Choroid plexus epithelial cell (primary cell): ENCODE measurements around the gene SMAD5.

Experiments used
- DNase-seq: peaks from one replicate; pipeline ENCODE4 v3.0.0-alpha.2; 2010; ENCODE audit warnings: low read depth
- H3K4me3 ChIP-seq: 2 replicates; pipeline ENCODE4 v1.5.1; 2011; ENCODE audit warnings: low read depth, mild to moderate bottlenecking, control low read depth, low read length, moderate library complexity
- TF ChIP-seq, protein P1 (sequence below): conservative IDR thresholded peaks from 2 replicates; pipeline ENCODE4 v1.5.1; 2011; ENCODE audit warnings: low read depth, mild to moderate bottlenecking, control low read depth, inconsistent platforms, low read length, moderate library complexity

Gene SMAD5

DNA sequence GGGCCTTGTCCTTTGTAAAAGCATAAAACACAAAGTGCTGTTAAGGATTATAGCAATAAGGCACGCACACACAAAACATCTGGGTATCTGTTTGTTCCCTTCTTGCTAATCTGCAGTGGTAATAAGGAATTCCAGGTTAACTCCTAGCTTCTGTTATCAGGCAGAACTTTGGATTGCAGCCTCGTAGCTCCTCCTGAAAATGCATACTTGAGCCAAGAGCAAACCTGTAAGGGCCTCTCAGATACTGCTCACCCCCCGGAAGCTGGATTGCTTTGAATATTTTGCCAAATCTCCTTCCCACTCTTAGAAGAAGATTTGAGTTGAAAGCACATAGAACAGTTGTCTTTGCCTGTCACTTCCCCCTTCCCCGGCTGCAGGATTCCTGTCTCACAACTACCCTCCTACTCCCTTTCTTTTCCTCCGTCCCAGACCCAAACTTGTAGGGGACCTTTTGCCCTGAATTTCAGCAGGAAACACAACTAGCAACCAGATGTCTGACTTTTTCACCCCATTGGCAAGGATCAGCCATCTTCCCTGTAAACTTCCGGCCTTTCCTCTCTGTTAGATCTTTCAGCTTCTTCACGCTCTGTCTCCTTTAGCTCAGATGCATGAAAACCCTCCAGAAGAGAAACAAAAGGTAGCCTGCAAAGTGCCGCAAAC lies 28.2 kb upstream of the SMAD5 start:
- DNase-seq = peak; percentile 29
- TF ChIP-seq, protein P1, sequence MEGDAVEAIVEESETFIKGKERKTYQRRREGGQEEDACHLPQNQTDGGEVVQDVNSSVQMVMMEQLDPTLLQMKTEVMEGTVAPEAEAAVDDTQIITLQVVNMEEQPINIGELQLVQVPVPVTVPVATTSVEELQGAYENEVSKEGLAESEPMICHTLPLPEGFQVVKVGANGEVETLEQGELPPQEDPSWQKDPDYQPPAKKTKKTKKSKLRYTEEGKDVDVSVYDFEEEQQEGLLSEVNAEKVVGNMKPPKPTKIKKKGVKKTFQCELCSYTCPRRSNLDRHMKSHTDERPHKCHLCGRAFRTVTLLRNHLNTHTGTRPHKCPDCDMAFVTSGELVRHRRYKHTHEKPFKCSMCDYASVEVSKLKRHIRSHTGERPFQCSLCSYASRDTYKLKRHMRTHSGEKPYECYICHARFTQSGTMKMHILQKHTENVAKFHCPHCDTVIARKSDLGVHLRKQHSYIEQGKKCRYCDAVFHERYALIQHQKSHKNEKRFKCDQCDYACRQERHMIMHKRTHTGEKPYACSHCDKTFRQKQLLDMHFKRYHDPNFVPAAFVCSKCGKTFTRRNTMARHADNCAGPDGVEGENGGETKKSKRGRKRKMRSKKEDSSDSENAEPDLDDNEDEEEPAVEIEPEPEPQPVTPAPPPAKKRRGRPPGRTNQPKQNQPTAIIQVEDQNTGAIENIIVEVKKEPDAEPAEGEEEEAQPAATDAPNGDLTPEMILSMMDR = no peak
- H3K4me3 ChIP-seq = no peak overlapping the region

DNA sequence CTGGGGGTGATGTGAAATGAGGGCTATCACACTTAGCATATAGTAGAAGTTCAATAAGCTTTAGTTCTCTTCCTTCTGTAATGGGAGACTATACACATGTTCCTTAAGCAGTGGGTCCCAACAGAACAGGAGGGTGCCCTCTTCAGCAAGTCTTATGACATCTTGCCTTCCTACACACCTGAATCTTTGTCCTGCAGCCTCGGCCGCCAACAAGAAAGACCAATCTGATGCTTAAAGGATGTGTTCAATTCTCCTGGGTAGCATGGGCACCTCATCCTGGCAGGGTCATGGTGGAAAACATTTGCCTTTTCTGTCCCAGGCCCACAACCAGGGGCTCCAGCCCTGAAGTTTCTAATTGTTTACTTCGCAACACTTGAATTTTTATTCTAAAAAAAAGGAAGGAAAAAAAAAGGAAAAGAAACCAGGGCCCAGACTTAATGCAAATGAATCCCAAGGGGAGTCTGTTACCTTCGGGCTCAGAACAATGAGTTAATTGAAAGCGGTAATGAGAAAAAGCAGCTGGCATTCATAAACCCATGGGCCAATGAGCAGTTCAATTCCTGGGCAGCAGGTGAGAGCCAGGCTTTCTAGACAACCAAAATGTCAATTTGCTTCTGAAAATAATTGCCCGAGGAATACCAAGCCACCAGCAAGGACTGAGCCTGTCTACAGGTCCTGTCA lies 26.2 kb upstream of the SMAD5 start:
- H3K4me3 ChIP-seq = no peak overlapping the region
- DNase-seq = no peak
- TF ChIP-seq, protein P1 = no peak

DNA sequence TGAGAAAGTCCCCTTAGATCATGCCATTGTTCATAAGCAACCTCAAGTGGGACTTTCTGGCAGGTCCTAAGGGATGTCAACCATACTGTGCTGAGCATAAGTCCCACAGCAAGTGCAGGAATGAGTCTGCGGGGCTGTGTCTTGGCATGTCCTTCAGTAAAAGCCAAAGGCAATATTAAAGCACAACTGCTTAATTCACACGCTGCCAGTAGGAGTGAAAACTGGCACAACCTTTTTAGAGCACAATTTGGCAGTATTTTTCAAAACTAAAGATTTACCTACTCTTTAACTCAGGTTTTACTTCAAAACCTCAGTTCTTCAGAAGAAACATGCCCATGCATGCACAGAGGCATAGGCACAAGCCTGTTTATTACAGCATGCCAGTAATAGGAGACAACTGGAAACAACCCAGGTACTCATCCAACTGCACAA lies 24.4 kb upstream of the SMAD5 start:
- no peak overlapping the region for H3K4me3 ChIP-seq
- TF ChIP-seq, protein P1 = no peak
- no peak for DNase-seq

DNA sequence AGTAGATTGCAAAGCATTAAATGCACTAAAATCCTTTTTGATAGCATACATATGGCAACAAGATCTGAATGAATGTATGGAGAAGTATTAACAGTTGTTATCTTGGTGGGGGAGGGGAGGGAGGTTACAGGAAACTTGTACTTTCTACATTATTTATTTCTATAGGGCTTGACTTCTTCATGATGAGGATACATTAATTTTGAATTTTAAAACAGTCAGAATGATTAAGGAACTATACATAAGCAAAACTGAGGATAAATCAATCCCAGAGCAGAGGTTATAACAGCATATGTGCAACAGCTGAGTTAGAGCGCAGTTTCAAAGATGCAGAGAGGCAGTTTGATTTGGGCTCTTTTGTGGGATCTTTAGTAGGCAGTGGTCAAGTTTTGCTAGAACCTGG lies 23.9 kb upstream of the SMAD5 start:
- TF ChIP-seq, protein P1 = no peak
- DNase-seq = no peak

DNA sequence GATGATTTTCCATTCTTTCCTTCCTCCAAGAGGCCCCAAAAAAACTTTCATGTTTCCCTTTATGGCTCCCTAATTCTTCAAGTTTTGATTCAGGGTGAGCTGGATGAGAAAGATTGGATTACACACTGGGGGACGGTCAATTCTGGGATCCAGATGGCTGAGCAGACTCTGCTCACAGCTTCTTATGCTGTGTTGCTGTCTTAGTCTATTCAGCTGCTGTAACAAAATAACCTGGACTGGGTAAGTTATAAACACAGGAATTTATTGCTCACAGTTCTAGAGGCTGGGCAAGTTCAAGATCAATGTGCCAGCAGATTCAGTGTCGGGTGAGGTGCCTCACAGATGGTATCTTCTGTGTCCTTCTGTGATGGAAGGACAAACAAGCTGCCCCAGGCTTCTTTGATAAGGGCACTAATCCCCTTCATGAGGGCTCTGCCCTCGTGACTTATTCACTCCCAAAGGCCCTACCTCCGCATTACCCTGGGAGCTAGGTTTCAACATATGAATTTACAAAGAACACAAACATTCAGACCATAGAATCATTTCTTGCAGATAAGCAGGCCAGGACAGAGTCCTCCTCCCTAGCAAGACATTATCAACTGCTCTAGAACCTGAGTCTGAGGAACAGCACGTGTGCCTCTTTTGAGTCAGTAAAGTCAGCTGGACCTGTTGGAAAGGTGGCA lies 23.1 kb upstream of the SMAD5 start:
- no peak overlapping the region for H3K4me3 ChIP-seq
- no peak for DNase-seq
- TF ChIP-seq, protein P1 = no peak

More for the DNA sequence above, 23.9 kb upstream of the SMAD5 start:
- no peak overlapping the region for H3K4me3 ChIP-seq

DNA sequence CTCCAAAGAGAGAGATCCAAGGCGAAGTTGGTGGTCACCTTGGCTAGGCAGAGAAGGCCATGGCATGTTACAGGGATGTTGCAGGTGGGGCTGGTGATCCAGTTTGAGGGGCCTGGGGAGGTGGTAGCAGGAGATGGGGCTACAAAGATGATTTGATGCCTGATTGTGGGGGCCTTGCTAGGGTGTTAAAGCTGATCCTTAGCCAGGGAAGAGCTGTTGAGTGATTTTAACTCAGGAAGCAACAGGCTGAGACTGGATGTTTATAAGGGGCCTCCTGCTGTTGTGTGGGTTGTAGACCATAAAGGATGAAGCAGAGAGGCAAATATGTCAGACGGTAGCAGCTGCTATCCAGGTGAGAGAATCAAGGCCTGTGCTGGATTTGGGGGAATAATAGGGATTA lies 19.0 kb upstream of the SMAD5 start:
- TF ChIP-seq, protein P1 = no peak
- H3K4me3 ChIP-seq = no peak overlapping the region
- no peak for DNase-seq
